A172 (cell line): Measurements from ENCODE around the gene ZNF865. TPM values are rescaled to one million over a fixed set of nuclear protein-coding genes. Genes with fewer than 3 reads are reported as not detected.
A peak's percentile ranks its signal among the peaks of the same experiment; 100 is the strongest.

ENCODE experiments used
- DNase-seq: peaks from one replicate; pipeline ENCODE4 v3.0.0-alpha.2; 2015; ENCODE audit warnings: low spot score
- total RNA-seq: library from RNA; depleted of rRNA; stranded (reverse); fragments of >200 nt; shearing (Covaris generic); gene quantifications from 2 replicates; pipeline ENCODE4 v1.2.3, GENCODE V29; 2014

ZNF865 gene
- total RNA-seq, 1 experiment from 2014 or later = 1.4 TPM

- DNase-seq = peak; percentile 100
Measured at GRCh38 chr19:55605207-55605636, 225 bp upstream of the ZNF865 start.

DNA sequence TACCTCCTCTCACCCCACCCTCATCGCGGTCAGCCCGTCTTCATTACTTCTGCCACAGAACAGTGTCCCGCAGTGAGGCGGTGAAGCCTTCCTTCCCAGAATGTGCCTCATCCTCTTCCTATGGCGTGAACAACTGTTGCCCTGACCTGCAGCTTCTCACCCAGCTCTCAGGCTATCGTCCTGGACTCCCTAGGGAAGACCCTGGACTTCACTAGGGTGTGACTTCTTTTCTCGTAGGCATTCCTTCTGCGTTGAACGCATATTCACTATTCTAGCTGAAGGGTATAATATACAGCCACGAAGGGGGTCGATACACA lies 982 bp downstream of the ZNF865 start:
- no peak for DNase-seq

- DNase-seq = no peak
Measured at GRCh38 chr19:55606817-55607216, 1.4 kb downstream of the ZNF865 start.

GRCh38 chr19:55609326-55609725 lies 3.9 kb downstream of the ZNF865 start:
- no peak for DNase-seq

DNA sequence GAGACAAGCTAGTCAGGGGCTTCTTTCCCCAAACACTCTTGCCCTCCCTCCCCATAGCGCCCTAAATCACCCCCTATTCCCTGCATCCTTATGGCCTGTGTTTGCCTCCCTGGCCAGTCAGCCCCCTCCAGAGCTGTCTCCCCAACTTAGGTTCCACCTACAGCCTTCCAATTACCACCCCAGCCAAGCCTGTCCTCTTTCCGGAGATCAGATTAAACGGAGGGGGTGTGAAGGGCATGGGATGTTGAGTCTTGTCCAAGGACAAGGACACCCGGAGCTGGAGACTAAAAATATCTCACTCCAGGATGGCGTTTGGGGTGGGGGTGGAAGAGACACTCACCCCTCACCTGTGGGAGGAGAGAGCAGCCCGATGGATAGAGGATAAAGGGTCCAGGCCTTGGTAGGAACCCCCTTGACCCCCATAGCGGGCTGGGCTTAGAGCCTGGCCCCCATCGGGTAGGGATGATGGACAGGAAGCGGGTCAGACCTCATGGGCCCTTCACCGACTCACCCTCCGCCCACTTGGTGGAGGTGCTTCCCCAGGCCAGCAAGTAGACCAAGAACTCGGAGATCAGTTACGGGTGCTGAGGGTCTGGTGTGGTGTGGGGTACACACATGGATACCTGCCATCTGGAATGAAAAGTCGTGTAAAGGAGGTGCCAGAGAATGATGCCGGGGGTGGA lies 6.0 kb downstream of the ZNF865 start:
- no peak for DNase-seq

GRCh38 chr19:55611983-55612645 lies 6.7 kb downstream of the ZNF865 start:
- no peak for DNase-seq

DNA sequence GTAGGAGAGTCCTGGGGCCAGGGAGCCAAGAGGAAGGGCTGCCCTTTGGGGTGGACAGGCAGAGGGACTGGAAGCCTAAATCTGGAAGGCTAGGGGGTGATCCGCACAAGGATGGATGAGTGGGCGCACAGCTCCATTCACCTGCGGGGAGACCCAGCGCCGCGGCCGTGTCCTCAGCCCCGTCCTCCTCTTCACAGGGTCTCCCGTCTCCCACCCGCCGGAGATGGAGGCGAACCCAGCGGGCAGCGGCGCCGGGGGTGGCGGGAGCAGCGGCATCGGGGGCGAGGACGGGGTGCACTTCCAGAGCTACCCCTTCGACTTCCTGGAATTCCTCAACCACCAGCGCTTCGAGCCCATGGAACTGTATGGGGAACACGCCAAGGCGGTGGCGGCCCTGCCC lies 7.9 kb downstream of the ZNF865 start:
- no peak for DNase-seq

DNA sequence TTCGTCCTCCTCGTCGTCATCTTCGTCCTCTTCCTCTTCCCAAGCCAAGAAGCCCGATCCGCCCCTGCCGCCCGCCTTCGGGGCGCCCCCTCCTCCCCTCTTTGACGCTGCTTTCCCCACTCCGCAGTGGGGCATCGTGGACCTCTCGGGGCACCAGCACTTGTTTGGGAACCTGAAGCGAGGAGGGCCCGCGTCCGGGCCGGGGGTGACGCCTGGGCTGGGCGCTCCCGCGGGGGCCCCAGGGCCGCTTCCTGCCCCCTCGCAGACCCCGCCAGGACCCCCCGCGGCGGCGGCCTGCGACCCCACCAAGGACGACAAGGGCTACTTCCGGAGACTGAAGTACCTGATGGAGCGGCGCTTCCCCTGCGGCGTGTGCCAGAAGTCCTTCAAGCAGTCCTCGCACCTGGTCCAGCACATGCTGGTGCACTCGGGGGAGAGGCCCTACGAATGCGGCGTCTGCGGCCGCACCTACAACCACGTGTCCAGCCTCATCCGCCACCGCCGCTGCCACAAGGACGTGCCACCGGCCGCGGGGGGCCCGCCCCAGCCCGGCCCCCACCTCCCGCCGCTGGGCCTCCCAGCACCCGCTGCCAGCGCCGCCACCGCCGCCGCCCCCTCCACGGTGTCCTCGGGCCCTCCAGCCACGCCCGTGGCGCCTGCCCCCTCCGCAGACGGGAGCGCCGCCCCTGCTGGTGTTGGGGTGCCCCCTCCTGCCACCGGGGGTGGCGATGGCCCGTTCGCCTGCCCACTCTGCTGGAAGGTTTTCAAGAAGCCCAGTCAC lies 8.7 kb downstream of the ZNF865 start:
- DNase-seq = no peak

- DNase-seq = no peak
Measured at GRCh38 chr19:55614711-55615542, 9.5 kb downstream of the ZNF865 start.

DNA sequence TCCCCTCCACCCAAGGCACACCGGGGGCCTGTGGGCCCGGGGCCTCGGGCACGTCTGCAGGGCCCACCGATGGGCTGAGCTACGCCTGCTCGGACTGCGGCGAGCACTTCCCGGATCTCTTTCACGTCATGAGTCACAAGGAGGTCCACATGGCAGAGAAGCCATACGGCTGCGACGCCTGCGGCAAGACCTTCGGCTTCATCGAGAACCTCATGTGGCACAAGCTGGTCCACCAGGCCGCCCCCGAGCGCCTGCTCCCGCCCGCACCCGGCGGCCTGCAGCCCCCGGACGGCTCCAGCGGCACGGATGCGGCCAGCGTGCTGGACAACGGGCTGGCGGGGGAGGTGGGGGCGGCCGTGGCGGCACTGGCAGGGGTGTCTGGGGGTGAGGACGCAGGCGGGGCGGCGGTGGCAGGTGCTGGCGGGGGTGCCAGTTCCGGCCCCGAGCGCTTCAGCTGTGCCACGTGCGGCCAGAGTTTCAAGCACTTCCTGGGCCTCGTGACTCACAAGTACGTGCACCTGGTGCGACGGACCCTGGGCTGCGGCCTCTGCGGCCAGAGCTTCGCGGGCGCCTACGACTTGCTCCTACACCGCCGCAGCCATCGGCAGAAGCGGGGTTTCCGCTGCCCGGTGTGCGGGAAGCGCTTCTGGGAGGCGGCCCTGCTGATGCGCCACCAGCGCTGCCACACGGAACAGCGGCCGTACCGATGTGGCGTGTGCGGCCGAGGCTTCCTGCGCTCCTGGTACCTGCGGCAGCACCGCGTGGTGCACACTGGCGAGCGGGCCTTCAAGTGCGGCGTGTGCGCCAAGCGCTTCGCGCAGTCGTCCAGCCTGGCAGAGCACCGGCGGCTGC lies 10.3 kb downstream of the ZNF865 start:
- no peak for DNase-seq

- DNase-seq = no peak
Measured at GRCh38 chr19:55616395-55616875, 11.0 kb downstream of the ZNF865 start.

DNA sequence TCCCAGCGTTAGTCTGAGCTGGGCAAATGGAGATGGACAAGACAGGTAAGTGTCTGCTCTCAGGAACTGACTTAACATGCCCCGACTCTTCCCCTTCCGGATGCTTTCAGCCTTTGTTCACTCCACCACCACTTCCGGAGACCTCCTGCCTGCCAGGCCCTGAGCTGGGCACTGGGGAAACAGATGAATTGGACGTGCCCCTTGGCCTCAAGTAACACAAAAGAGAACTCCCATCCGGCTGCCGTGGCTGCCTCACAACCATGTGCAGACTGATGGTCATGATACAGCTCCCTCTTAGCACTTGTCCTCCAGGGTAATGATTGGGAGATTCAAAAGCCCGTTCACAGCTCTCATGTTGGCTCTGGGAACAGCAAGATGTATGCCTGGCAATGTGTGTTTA lies 12.0 kb downstream of the ZNF865 start:
- DNase-seq = no peak

- no peak for DNase-seq
Measured at GRCh38 chr19:55618426-55618825, 13.0 kb downstream of the ZNF865 start.

- DNase-seq = no peak
Measured at GRCh38 chr19:55619286-55619685, 13.8 kb downstream of the ZNF865 start.

DNA sequence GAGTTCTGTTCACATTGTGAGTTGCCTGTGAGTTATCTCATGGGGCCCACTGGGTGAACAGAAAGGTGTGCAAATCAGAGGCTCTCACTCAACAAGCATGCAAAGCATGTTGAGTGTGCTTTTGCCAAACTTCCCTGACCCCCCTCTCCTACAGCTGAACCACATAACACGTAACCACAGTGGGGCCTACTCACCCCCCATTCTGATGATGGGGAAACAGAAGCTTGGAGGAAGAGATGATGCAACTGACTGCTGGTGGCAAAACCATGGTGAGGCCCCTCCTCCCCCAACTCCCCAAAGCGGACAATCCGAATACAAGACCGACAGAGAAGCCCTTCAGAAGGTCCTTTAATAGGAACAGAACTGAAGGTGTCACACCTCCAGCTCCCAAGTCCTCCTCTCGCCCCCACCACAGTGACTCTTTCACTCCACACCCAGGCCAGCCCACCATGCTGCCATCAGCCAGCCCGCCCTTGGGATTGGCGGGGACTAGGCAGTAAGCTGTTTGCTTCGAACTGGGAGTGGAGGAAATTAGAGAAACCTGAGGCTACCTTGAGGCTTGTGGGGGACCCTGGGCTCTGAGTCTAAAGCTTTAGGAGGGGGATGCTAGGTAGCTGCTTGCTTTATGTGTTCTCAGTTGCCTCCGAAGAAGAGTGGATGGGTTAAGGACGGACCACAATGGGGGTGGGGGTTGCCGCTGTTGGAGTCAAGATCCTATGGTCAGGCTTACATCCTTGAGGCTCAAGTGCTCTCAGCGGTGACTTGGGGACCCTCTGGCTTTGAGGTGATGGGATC lies 15.2 kb downstream of the ZNF865 start:
- no peak for DNase-seq

DNA sequence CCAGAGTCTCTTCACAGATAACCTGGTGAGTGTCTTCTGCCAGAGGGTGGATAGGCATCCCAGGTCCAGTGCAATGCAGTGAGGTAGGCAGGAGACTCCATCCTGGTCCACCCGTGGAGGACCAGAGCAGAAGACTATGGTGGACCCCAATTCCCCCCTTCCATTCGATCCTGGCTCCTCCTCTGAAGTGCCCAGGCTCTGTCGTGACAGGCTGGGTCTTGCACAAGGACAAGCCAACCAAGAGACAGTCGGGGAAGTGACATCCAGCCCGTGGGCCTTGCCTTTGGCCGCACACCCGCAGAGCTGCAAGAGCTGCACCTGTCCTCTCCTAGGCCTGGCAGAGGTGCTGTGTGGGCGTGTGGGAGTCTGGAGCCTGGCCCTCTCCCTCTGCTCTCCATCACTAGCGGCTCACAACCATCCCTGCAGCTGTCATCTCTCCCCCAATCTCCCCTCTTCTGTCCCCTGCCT lies 15.8 kb downstream of the ZNF865 start:
- DNase-seq = no peak

DNA sequence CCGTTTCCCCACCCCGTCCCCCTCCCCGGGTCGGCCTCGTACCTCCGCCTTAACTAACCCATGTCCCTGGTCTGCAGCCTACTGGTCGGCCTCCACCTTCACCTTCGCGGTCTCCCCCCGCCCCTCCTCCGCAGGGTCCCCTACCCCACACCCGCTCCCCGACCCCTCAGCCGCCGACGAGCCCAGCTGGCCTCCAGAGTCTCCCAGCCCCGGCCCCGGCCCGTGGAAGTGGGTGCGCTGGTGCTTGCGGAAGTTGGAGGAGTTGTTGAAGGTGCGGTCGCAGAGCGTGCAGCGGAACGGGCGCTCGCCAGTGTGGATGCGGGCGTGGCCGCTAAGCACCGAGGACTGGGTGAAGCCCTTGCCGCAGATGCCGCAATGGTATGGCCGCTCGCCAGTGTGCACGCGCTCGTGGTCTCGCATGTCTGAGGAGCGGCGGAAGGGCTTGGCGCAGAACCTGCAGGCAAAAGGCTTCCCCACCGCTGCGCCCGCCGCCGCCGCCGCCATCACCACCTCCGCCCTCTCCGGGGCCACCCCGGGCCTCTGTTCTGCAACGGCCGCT lies 16.3 kb downstream of the ZNF865 start:
- no peak for DNase-seq

- no peak for DNase-seq
Measured at GRCh38 chr19:55622242-55622969, 17.0 kb downstream of the ZNF865 start.

GRCh38 chr19:55623130-55623529 lies 17.7 kb downstream of the ZNF865 start:
- DNase-seq = no peak
